Right atrium auricular region (tissue), 2 donors: ENCODE data around the gene PPBP. TPM values are rescaled to one million over a fixed set of nuclear protein-coding genes. Genes with fewer than 3 reads are reported as not detected.
"Not testable (repeated sequence)": the region's sequence is repeated elsewhere in the genome, so short reads cannot be mapped to it uniquely, and the experiment has no call there.

ENCODE experiments used
- DNase-seq: peaks from one replicate; pipeline ENCODE4 v3.0.0-alpha.2; 2019; ENCODE audit warnings: low spot score
- H3K27ac ChIP-seq, 2 donors: fragments of 200-600 bp; sonication (generic); 1 replicate in 1 of 2; 2 replicates in 1 of 2; pipeline ENCODE4 v1.5.1; 2016 to 2019
- H3K27me3 ChIP-seq, 2 donors: fragments of 200-600 bp; sonication (generic); one replicate each; pipeline versions ENCODE4 v1.5.1 to v1.6.0; 2017 to 2019
- H3K36me3 ChIP-seq: fragments of 200-600 bp; sonication (generic); one replicate; pipeline ENCODE4 v1.5.1; 2016
- H3K4me1 ChIP-seq, 2 donors: fragments of 200-600 bp; sonication (generic); one replicate each; pipeline versions ENCODE4 v1.5.1 to v1.6.0; 2017 to 2019
- H3K4me3 ChIP-seq, 2 donors: fragments of 200-600 bp; sonication (generic); 1 replicate in 1 of 2; 2 replicates in 1 of 2; pipeline ENCODE4 v1.5.1; 2017 to 2019; ENCODE audit warnings: mild to moderate bottlenecking in 1 of 2, moderate library complexity in 1 of 2
- H3K9me3 ChIP-seq, 2 donors: fragments of 200-600 bp; sonication (generic); one replicate each; pipeline ENCODE4 v1.5.1; 2019
- CTCF ChIP-seq, 2 donors: fragments of 200-600 bp; sonication (generic); IDR thresholded peaks; one replicate each; pipeline ENCODE4 v1.5.1; 2019; ENCODE audit warnings: antibody characterized with exemption in 2 of 2
- total RNA-seq, 2 donors: library from RNA; depleted of rRNA; stranded (reverse); fragments of >200 nt; gene quantifications; one replicate each; pipeline ENCODE4 v1.1.0, GENCODE V29; 2016

PPBP gene
- total RNA-seq, 2 donors from 2014 or later, result 1.6 TPM; not detected in 1

GRCh38 chr4:73974352-73974751, 13.6 kb downstream of the PPBP start:
- TF ChIP-seq CTCF (IDR thresholded peaks at IDR 0.05), result no peak
- H3K27me3 ChIP-seq, result no peaks in the 10 kb centered on the region
- DNase-seq, result no peak
- H3K27ac ChIP-seq, result no peak overlapping the region
- H3K4me1 ChIP-seq, result no peaks in the 10 kb centered on the region
- H3K9me3 ChIP-seq, result peaks cover 0 to 54% of the 10 kb centered on the region in 2 donors
- no peaks in the 10 kb centered on the region for H3K36me3 ChIP-seq
- H3K4me3 ChIP-seq, result no peak overlapping the region

DNA sequence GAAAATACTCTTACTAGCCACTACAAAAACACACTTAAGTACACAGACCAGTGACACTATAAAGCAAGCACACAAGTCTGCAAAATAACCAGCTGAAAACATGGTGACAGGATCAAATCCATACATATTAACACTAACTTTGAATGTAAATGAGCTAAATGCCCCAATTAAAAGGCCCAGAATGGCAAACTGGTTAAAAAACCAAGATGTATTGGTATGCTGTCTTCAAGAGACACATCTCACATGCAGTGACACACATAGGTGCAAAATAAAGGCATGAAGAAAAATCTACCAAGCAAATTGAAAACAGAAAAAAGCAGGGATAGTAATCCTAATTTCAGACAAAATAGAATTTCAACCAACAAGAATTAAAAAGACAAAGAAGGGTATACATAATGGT, 17.0 kb downstream of the PPBP start:
- H3K27ac ChIP-seq, result no peak overlapping the region
- no peaks in the 10 kb centered on the region for H3K36me3 ChIP-seq
- no peak for TF ChIP-seq CTCF (IDR thresholded peaks at IDR 0.05)
- no peak overlapping the region for H3K4me3 ChIP-seq
- H3K9me3 ChIP-seq, result peaks cover 0 to 52% of the 10 kb centered on the region in 2 donors
- DNase-seq, result no peak
- H3K4me1 ChIP-seq, result no peaks in the 10 kb centered on the region
- no peaks in the 10 kb centered on the region for H3K27me3 ChIP-seq

DNA sequence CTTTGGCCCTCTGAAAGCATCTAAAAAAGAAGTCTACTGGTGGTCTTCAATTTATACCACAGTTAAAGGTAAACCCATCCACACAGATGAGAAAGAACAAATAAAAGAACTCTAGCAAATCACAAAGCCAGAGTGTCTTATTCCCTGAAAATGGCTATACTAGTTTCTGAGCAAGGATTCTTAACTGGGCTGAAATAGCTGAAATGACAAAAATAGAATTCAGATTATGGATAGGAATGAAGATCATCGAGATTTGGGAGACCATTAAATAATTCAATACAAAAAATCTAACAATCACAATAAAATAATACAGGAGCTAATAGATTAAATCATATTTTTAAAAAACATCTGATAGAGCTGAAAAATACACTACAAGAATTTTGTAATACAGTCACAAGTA, 18.0 kb downstream of the PPBP start:
- H3K9me3 ChIP-seq, result peaks cover 0 to 44% of the 10 kb centered on the region in 2 donors
- no peak overlapping the region for H3K27ac ChIP-seq
- no peak overlapping the region for H3K4me3 ChIP-seq

DNA sequence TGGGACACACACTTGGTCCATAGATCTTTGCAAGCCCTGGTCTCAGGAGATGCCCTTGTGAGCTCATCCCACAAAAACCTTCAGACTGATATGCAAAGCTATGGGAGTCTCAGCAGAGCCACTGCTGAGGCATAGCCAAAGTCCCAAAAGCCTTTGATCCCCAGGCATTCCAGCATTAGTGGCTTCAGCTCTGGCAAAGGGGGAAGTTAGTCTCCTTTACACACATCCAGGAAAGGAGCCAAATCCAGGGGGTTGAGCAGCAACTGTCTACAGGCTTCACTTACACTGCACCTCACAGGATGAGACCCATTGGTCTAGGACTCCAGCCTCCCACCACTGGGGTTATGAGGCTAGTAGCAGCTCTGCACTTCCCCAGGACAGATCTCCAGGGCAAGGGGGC, 20.1 kb downstream of the PPBP start:
- H3K4me3 ChIP-seq, result no peak overlapping the region
- H3K27ac ChIP-seq, result no peak overlapping the region
- H3K36me3 ChIP-seq, result no peaks in the 10 kb centered on the region
- DNase-seq, result no peak
- H3K4me1 ChIP-seq, result no peaks in the 10 kb centered on the region
- peaks cover 0 to 24% of the 10 kb centered on the region in 2 donors for H3K9me3 ChIP-seq
- no peak for TF ChIP-seq CTCF (IDR thresholded peaks at IDR 0.05)
- no peaks in the 10 kb centered on the region for H3K27me3 ChIP-seq

More for the DNA sequence above, 18.0 kb downstream of the PPBP start:
- H3K4me1 ChIP-seq, result no peaks in the 10 kb centered on the region
- no peaks in the 10 kb centered on the region for H3K36me3 ChIP-seq
- DNase-seq, result no peak
- no peak for TF ChIP-seq CTCF (IDR thresholded peaks at IDR 0.05)
- no peaks in the 10 kb centered on the region for H3K27me3 ChIP-seq

DNA sequence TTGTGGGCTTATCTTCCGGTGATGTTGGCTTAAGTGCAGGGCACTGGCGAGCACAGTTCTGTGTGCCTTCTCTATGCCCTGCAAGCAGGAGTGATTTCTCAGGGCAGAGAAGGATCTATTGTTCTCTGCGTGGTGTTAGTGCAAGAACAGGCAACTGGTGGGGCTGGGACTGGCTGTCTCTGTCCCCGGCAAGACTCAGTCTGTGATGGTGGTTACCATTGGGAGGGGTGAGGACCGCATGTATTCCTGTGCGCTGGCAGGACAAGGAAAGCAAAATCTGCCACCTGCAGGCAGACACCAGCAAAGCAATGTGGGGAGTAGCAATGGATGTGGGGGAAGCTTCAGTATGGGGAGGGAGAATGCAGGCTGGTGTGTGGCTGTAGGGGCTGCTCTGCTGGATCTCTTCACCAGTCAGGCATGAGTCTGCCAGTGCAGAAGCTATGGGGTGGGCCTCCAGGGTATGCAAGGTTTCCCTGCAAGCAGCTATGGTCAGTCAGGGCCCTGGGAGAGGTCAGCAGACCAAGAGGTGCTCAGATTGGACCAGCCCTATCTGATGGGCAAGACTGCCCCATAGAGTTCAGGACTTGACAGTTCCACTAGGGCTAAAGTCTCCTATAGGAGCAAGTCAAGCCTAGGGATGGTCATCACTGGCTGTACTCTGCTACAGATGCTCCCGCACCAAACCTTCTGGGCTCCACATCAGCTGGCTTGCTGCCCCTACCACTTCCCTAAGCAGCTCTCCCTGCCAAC, 23.0 kb downstream of the PPBP start:
- no peak for TF ChIP-seq CTCF (IDR thresholded peaks at IDR 0.05)
- Histone ChIP-seq H3K9me3 (peaks cover 0 to 8% of the 10 kb centered on the region in 2 donors), H3K27me3 (no peaks in the 10 kb centered on the region), H3K4me1 (no peaks in the 10 kb centered on the region), H3K36me3 (no peaks in the 10 kb centered on the region), H3K4me3 (no peak overlapping the region), H3K27ac (no peak overlapping the region)
- DNase-seq, result no peak

DNA sequence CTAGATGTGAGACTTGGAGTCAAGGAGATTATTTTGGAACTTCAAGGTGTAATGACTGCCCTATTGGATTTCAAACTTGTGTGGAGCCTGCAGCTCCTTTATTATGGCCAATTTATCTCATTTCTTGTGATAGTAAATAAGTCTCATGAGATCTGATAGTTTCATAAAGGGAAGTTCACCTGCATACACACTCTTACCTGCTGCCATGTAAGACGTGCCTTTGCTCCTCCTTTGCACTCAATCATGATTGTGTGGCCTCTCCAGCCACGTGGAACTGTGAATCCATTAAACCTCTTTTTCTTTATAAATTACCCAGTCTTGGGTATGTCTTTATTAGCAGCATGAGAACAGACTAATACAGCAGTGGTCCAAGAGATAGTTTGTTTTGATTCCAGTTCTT, 25.3 kb downstream of the PPBP start:
- no peaks in the 10 kb centered on the region for H3K36me3 ChIP-seq
- no peak overlapping the region for H3K4me3 ChIP-seq
- peaks cover 0 to 21% of the 10 kb centered on the region in 2 donors for H3K9me3 ChIP-seq
- DNase-seq, result no peak
- TF ChIP-seq CTCF (IDR thresholded peaks at IDR 0.05), result no peak
- H3K4me1 ChIP-seq, result no peaks in the 10 kb centered on the region
- no peaks in the 10 kb centered on the region for H3K27me3 ChIP-seq
- H3K27ac ChIP-seq, result no peak overlapping the region

- H3K27ac ChIP-seq, H3K4me1 ChIP-seq, H3K4me3 ChIP-seq, H3K27me3 ChIP-seq, H3K36me3 ChIP-seq, DNase-seq: not testable (repeated sequence)
- H3K9me3 ChIP-seq, result peaks cover 0 to 21% of the 10 kb centered on the region in 2 donors
Measured at GRCh38 chr4:73959041-73959440, 28.9 kb downstream of the PPBP start.
